SH-SY5Y (cell line): ENCODE results near the gene CERS5.

ENCODE experiments used
- GATA2 ChIP-seq: IDR thresholded peaks from 2 replicates; pipeline ENCODE4 v1.6.1; 2011; ENCODE audit warnings: mild to moderate bottlenecking, low read depth, low read length
- GATA3 ChIP-seq: IDR thresholded peaks from 2 replicates; pipeline ENCODE4 v1.6.1; 2011; ENCODE audit warnings: low read depth, mild to moderate bottlenecking, low read length, moderate library complexity

The CERS5 gene

GRCh38 chr12:50120953-50121352 lies 46.2 kb downstream of the CERS5 start:
- no peak for TF ChIP-seq GATA2
- no peak for TF ChIP-seq GATA3

DNA sequence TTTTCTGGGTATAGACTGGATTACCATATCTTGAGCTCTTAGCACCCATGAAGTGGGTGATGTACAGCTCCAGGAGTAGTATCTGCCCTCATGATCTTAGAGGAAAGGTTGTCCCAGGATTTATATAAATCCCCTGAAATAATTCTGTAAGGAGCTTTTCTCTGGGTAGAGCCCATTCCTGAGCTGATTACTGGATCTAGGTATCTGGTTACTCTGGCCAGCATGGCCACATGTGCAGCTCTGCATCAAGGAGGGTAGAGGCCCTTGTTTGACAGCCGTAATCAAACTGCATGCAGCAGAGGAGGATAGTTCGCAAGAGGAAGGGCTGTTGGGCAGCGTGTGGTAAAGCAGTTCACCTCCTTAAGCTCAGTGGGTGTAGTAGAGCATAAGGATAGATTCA lies 46.6 kb downstream of the CERS5 start:
- no peak for TF ChIP-seq GATA3
- TF ChIP-seq GATA2, result no peak

- TF ChIP-seq GATA3 (no peak), GATA2 (no peak)
Measured at GRCh38 chr12:50119387-50119786, 47.8 kb downstream of the CERS5 start.

DNA sequence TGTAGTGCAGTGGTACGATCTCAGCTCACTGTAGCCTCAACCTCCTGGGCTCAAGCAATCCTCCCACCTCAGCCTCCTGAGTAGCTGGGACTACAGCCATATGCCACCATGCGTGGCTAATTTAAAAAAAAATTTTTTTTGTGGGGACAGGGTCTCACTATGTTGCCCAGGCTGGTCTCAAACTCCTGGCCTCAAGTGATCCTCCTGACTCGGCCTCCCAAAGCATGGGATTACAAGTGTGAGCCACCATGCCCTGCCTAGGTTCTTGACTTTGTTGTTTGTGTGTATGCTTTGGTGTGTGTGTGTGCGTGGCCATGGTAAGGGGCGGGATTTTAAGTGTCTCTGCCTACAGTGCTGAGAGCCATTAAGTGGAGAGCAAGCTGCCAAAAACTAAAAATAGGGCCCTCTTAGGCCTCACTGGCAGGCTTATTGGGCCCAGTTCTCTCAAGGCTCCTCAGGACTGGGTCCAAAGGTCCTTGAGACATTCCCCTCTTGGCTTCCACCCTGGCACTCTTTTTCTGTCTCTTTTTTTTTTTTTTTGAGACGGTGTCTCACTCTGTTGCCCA lies 50.0 kb downstream of the CERS5 start:
- TF ChIP-seq GATA3 (no peak), GATA2 (no peak)

- TF ChIP-seq GATA3, result no peak
- TF ChIP-seq GATA2, result no peak
Measured at GRCh38 chr12:50112456-50113218, 54.5 kb downstream of the CERS5 start.

- no peak for TF ChIP-seq GATA3
- TF ChIP-seq GATA2, result 0 out of 2 replicates have a peak, but pooled peaks have one; percentile 31
Measured at GRCh38 chr12:50111693-50112455, 55.3 kb downstream of the CERS5 start, which contains the start of gene COX14. TSS of gene COX14 (plus strand) at chr12:50112236. CDS start at chr12:50120044, 7,808 bp downstream.

DNA sequence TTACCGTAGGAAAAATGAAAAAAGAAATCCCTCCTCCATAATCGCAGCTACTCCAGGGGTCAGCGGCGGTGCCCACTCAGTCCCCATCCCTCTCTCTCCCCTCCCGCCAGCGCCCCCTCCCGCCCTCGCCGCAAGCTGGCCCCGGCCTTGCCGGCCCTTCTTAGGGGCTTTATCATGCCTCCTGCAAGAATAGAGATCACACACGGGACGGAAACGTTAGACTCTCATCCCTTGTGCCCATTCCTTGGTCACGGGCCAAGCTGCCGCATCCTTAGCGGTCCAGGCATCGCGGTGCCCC lies 55.8 kb downstream of the CERS5 start:
- TF ChIP-seq GATA2 (no peak), GATA3 (no peak)

- TF ChIP-seq GATA3 (no peak), GATA2 (no peak)
Measured at GRCh38 chr12:50110762-50111351, 56.3 kb downstream of the CERS5 start.

DNA sequence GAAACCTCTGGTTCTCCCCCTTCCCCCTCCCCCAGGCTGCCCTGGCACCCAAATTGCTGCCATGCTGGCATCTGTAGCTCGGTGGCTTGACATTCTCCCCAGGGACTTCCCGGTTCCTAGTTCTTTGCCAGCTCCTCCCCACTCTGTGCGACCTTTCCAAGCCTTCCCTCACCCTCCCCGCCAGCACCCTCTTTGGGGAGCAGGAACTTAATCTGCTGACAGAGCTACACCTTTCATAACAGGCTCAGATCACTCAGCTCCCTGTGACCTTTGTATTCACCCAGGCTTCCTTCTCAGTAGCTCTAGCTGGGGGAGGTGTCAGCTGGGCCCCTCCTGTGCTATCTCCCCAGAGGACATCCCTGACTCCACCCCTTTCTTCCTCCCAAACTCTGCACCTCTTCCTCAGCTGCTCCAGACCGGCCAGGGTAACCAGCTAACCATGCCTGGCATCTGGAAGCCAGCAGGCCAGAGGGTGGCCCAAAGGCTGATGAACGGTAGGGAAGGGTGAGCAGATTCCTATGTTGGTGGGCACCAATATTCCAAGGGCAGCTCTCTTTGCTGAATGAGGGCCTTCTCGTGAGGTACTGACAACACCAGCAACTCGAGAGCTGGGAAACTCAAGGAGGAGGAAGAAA lies 56.9 kb downstream of the CERS5 start:
- TF ChIP-seq GATA2 (no peak), GATA3 (no peak)

DNA sequence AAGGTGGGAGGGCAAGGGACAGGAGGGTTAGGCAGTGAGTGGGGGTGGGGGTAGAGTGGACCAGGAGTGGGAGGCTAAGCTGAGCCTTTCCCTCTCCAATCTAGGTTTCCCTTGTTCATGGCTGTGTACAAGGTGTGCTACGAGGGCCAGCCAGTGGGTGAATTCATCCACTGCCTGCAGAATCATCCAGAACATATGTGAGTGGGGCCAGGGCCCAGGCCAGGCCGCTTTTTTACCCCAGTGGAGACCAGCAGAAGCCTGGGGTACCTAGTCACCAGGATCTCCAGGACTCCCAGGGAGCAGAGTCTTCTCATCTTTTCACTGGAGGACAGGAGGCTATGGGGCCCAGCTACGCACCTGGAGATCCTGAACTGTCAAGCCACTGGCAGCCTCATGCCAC lies 57.9 kb downstream of the CERS5 start:
- TF ChIP-seq GATA2 (no peak), GATA3 (no peak)

DNA sequence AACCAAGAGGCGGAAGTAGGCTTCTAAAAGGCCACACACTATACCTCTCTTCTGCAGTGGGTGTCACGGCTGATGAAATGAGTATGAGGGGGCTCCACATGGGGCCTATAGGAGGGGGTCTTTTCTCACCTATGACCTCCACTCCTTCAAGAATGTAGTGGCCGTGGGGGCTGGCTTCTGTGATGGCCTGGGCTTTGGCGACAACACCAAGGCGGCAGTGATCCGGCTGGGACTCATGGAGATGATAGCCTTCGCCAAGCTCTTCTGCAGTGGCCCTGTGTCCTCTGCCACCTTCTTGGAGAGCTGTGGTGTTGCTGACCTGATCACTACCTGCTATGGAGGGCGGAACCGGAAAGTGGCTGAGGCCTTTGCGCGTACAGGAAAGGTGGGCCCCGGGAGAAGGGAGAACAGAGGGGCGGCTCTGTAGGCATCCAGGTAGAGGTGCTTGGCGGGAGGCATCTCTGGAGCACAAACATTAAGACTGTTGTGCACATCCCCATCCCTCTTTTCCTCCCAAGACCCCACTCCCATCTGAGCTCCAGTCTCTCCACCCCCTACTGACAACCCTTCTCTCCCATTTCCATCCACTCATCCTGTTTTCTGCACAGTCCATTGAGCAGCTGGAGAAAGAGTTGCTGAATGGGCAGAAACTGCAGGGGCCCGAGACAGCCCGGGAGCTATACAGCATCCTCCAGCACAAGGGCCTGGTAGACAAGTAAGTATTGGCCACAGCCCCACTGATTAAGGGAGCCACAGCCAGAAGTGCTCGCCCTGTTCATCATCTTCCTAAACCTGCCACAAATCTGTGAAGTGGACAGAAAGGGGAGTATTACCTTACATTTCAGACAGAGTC lies 59.5 kb downstream of the CERS5 start:
- TF ChIP-seq GATA3, result no peak
- TF ChIP-seq GATA2, result no peak

GRCh38 chr12:50106907-50107306 lies 60.3 kb downstream of the CERS5 start:
- no peak for TF ChIP-seq GATA2
- TF ChIP-seq GATA3, result no peak

DNA sequence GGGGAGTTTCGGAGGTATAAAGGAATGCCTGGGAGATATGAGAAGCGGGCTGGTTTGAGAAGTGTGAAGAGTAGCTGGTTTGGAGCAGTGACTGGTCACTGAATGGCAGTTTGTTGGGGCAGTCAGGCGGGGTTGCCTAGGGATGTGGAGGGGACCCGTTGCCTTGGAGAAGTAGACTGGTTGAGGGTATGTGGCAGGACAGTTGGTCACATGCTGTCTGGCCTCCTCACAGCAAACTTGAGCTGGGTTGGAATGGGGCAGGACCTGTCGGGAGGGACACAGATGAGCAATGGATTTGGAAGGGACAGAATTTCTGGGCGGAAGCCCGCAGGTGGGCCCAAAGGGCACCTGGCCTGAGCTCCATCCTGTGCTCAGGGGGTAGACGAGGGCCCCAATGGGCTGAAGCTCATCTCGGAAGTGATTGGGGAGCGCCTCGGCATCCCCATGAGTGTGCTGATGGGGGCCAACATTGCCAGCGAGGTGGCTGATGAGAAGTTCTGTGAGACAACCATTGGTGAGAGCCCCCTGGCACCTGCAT lies 61.2 kb downstream of the CERS5 start:
- TF ChIP-seq GATA3 (no peak), GATA2 (no peak)
